ENCODE results near the gene CPA4.

DNA sequence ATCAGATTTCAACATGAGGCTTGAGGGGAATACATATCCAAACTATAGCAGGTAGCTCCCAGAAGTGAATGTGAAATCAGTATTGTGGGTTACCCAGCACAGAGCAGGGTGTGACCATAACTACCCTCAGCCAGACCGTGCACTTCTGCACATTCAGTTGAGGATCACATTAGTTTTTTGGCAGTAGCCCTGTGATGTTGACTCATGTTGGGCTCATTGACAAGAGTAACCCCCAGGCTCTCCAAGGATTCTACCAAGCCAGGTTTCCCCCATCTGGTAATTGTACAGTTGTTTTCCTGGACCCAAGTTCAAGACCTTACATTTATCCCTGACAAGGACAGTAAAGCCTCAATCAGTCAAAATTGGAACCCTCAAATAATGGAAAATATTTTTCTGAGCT is 11.7 kb upstream of the CPA4 start:
- no peak for TF ChIP-seq CTCF (IDR thresholded peaks at IDR 0.05; ENCODE audit: insufficient read depth, low read length)
- TF ChIP-seq REST (IDR thresholded peaks at IDR 0.05; ENCODE audit: insufficient replicate concordance, low read depth): no peak
- TF ChIP-seq GABPA (IDR thresholded peaks at IDR 0.05; ENCODE audit: low read depth): no peak
- no peak for TF ChIP-seq POLR2AphosphoS5 (IDR thresholded peaks at IDR 0.05; ENCODE audit: low read depth)
